Neural cell (in vitro differentiated cells): ENCODE measurements around the gene FAM135A.

Source experiments
- CTCF ChIP-seq: fragments of 450-650 bp; IDR thresholded peaks from 2 replicates; pipeline ENCODE4 v1.5.1; 2014; ENCODE audit warnings: antibody characterized with exemption, mild to moderate bottlenecking, moderate library complexity; ENCODE audit not compliant: poor library complexity, severe bottlenecking
- EP300 ChIP-seq: fragments of 450-650 bp; conservative IDR thresholded peaks from 2 replicates; pipeline ENCODE4 v1.6.1; 2014; ENCODE audit warnings: antibody characterized with exemption, mild to moderate bottlenecking, moderate library complexity; ENCODE audit not compliant: poor library complexity, severe bottlenecking
- MXI1 ChIP-seq: fragments of 450-650 bp; conservative IDR thresholded peaks from 2 replicates; pipeline ENCODE4 v1.6.1; 2014; ENCODE audit warnings: antibody characterized with exemption, mild to moderate bottlenecking; ENCODE audit not compliant: poor library complexity, severe bottlenecking
- POLR2AphosphoS5 ChIP-seq: IDR thresholded peaks from 2 replicates; pipeline ENCODE4 v1.6.1; 2012
- SMC3 ChIP-seq: fragments of 450-650 bp; conservative IDR thresholded peaks from 2 replicates; pipeline ENCODE4 v1.6.1; 2014; ENCODE audit warnings: antibody characterized with exemption, mild to moderate bottlenecking, moderate library complexity; ENCODE audit not compliant: poor library complexity
- TF ChIP-seq, protein P1 (sequence below): IDR thresholded peaks from 2 replicates; pipeline ENCODE4 v1.6.1; 2012; ENCODE audit warnings: borderline replicate concordance

- TF ChIP-seq CTCF (no peak), POLR2AphosphoS5 (no peak), EP300 (no peak), SMC3 (no peak), MXI1 (no peak)
- TF ChIP-seq, protein P1, sequence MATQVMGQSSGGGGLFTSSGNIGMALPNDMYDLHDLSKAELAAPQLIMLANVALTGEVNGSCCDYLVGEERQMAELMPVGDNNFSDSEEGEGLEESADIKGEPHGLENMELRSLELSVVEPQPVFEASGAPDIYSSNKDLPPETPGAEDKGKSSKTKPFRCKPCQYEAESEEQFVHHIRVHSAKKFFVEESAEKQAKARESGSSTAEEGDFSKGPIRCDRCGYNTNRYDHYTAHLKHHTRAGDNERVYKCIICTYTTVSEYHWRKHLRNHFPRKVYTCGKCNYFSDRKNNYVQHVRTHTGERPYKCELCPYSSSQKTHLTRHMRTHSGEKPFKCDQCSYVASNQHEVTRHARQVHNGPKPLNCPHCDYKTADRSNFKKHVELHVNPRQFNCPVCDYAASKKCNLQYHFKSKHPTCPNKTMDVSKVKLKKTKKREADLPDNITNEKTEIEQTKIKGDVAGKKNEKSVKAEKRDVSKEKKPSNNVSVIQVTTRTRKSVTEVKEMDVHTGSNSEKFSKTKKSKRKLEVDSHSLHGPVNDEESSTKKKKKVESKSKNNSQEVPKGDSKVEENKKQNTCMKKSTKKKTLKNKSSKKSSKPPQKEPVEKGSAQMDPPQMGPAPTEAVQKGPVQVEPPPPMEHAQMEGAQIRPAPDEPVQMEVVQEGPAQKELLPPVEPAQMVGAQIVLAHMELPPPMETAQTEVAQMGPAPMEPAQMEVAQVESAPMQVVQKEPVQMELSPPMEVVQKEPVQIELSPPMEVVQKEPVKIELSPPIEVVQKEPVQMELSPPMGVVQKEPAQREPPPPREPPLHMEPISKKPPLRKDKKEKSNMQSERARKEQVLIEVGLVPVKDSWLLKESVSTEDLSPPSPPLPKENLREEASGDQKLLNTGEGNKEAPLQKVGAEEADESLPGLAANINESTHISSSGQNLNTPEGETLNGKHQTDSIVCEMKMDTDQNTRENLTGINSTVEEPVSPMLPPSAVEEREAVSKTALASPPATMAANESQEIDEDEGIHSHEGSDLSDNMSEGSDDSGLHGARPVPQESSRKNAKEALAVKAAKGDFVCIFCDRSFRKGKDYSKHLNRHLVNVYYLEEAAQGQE = no peak
These were observed 49.4 kb upstream of the FAM135A start for GRCh38 chr6:70363741-70364493.
